T follicular helper cell (primary cell): ENCODE results near the gene PSAP.
A peak's percentile ranks its signal among the peaks of the same experiment; 100 is the strongest.

Experiments
- DNase-seq: peaks from one replicate; pipeline ENCODE4 v3.0.0-alpha.2; 2020; ENCODE audit warnings: low read depth

The PSAP gene

GRCh38 chr10:71829171-71829570, 21.9 kb downstream of the PSAP start:
- no peak for DNase-seq

DNA sequence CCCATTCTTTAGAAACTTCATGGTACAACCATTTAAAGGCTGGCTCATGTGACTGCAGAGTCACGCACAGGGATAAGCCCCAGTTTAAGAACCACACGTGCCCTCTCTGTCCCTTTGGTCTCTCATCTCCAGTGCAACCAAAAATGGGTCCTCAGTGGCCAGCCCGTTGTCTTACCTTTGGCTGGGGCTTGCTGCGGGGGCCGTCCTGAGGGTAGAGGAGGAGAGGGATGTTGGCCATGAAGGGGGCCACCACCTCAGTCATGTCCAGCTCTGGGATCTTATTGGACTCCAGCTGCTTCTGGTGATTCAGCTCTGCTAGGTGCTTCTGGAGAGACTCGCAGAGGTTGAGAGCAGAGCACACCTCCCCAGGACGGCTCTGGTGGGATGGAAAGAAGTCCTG, 22.3 kb downstream of the PSAP start:
- no peak for DNase-seq

GRCh38 chr10:71827852-71828251, 23.2 kb downstream of the PSAP start:
- DNase-seq = no peak

- no peak for DNase-seq
These were observed 25.8 kb downstream of the PSAP start for GRCh38 chr10:71825217-71825616.

- no peak for DNase-seq
These were observed 26.7 kb downstream of the PSAP start for GRCh38 chr10:71824333-71824732.

DNA sequence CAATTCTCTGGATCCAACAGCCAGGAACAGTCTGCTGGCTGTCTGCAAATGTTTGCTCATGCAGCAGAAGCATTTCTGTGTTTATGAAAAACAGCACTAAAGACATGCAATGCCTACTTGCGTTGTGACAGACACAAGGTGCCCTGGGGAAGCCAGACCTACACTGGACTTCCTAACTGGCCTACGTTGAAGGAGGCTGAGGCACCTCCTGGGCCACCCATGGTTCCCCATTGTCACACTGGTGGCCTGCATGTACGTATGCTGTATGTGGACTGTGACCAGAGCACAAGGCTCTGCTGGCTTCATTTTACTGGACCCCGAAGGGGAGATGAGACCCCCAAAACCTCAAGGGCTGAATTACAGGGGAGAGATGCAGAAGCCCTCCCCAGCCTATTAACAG, 27.7 kb downstream of the PSAP start:
- no peak for DNase-seq

- no peak for DNase-seq
These were observed 28.9 kb downstream of the PSAP start for GRCh38 chr10:71821909-71822763.

GRCh38 chr10:71820966-71821365, 30.1 kb downstream of the PSAP start:
- DNase-seq = no peak

GRCh38 chr10:71819985-71820384, 31.1 kb downstream of the PSAP start:
- no peak for DNase-seq

DNA sequence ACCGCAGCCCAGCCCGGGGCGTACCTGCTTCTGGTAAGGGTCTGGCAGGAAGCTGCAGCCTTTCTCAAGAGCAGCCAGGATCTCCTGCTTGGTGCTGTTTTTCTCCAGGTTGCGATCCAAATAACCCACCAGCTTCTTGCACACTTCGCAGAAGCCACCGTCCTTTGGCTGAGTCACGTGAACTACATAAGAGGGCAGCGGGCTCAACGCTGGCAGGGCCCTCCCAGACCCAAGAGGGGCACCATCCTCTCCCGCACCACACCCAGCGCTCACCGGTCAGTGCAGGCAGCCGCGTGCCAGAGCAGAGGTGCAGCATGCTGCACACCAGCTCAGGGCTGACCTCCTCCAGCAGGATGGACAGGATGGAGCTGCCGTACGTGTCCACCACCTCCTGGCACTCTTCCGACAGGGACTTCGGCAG, 31.6 kb downstream of the PSAP start:
- no peak for DNase-seq

DNA sequence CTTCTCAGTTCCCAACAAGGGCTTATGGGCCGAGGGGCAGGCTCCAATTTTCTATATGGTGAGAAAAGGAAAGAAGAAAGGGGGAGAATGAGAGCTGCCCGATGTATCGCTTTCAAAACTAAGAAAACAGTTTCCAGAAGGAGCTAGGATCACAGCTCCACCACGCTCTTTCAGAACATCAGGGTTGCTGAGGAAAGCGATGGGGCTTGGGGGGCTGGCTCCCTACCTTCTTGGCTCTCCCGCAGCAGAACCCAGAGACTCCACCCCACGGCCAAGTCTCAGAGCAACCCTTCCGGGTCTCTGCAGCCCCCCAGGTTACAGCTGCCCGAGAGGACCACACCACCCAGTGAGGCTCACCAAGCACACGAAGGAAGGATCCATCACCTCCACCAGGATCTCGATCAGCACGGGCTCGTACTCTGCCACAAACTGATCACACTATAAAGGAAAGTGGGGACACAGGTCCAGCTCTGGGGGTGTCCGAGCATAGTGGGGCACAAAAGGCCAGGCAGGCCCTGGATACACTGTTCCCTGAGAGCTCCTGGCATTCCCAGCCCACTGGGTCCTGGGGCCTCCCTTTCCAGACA, 32.3 kb downstream of the PSAP start:
- no peak for DNase-seq

GRCh38 chr10:71817831-71818655, 33.0 kb downstream of the PSAP start:
- DNase-seq = no peak

GRCh38 chr10:71816936-71817618, 34.0 kb downstream of the PSAP start:
- DNase-seq = no peak

GRCh38 chr10:71816421-71816851, 34.6 kb downstream of the PSAP start:
- DNase-seq = no peak

DNA sequence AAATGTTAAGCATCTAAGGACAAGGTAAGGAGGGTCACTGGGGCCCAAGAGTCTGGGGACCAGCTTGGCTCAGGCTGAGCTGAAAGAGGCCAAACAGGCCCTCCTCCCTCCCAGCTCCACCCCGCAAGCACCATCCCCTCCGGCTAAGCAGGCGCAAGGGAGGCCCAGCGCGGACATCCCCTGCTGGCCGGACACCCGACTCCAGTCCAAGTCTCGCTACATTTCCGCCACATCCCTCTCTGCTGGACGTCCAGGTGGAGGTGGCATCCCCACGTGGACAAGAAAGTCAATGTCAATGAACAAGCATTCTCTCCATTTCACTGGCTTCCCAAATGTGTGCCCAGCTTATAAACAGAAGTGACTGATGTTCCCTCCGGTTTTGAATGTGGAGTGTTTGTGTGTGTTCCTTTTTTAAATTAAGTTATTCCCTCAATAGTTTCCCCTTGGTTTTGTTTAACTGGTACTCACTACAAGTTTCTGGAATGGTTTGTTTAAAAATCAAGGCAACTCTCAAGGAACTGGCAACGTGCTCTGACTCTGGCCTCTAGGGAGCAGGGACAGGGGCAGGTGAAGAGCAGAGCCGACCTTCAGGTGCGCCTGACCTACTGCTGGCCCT, 35.4 kb downstream of the PSAP start:
- no peak for DNase-seq

DNA sequence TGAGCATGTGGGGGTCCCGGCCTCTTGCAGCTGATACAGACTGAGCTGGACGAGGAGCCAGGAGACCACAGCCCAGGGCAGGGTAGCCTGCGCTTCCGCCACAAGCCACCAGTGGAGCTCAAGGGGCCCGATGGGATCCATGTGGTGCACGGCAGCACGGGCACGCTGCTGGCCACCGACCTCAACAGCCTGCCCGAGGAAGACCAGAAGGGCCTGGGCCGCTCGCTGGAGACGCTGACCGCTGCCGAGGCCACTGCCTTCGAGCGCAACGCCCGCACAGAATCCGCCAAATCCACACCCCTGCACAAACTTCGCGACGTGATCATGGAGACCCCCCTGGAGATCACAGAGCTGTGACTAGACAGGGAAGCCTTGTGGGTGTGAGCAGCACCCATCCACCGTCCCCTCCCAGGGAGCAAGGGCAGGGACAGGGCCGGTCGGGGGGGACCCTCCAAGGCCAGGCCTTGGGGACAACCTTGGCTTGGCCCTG, 36.1 kb downstream of the PSAP start:
- DNase-seq = no peak

- DNase-seq = no peak
These were observed 38.0 kb downstream of the PSAP start for GRCh38 chr10:71812913-71813590.

DNA sequence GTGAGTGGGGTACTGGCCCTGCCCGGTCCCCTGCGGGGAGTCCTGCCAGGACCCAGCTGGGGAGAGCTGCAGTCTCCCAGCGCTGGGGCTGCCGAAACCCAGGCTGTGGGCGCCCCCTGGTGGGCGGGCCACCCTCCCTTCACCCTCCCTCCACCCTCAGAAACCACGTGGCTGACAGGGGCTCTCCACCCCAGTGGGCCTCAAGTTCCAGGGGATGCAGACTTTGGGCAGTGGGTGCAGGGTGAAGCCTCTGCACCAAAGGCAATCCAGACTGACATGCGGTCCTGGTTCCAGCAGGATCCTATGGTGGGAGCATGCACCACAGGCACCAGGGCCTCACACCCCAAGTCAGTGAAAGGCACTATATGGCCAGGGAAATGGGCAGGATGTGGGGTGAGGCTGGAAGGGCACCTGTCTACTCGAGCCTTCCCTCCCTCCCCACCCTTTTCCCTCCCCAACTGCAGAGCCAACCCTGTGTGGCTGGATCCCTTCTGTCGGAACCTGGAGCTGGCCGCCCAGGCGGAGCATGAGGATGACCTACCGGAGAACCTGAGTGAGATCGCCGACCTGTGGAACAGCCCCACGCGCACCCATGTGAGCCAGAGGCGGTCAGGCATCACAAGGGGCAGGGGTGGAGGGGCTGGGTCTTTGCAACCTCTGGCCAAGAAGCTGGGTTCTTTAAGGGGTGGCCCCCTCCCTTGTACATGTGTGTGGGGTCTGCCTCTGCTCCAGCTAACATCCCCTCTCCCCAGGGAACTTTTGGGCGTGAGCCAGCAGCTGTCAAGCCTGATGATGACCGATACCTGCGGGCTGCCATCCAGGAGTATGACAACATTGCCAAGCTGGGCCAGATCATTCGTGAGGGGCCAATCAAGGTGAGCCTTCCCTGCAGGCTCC, 38.8 kb downstream of the PSAP start:
- peak; percentile 67 for DNase-seq

DNA sequence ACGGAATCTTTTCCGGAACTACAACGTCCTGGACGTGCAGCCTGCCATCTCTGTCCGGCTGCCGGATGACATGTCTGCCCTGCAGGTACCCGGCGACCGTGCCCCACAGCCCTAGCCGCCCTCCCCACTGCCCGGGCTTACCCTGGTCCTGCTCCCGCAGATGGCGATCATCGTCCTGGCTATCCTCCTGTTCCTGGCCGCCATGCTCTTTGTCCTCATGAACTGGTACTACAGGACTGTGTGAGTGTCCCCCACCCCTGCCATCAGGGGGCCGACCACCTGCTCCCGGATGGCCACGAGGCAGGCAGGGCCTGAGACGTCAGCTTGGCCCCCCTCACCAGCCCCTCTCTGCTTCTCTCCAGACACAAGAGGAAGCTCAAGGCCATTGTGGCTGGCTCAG, 39.7 kb downstream of the PSAP start:
- DNase-seq = no peak
